Measurements from ENCODE around the gene SLC38A3.

SLC38A3 gene

GRCh38 chr3:50263478-50264382 is 58.7 kb downstream of the SLC38A3 start:
- Mint-ChIP-seq H3K4me1 (ENCODE audit: low read depth) (peaks cover 4% of the 10 kb centered on the region), H3K27me3 (peaks cover 15% of the 10 kb centered on the region), H3K9me3 (no peaks in the 10 kb centered on the region), H3K4me3 (no peak overlapping the region), H3K36me3 (ENCODE audit: low read depth) (no peaks in the 10 kb centered on the region), H3K27ac (no peak overlapping the region)

GRCh38 chr3:50264383-50264963 is 59.4 kb downstream of the SLC38A3 start:
- H3K4me3 Mint-ChIP-seq, result no peak overlapping the region
- peaks cover 16% of the 10 kb centered on the region for H3K27me3 Mint-ChIP-seq
- no peaks in the 10 kb centered on the region for H3K36me3 Mint-ChIP-seq (ENCODE audit: low read depth)
- no peaks in the 10 kb centered on the region for H3K9me3 Mint-ChIP-seq
- peaks cover 4% of the 10 kb centered on the region for H3K4me1 Mint-ChIP-seq (ENCODE audit: low read depth)
- no peak overlapping the region for H3K27ac Mint-ChIP-seq

GRCh38 chr3:50264964-50265485 is 60.0 kb downstream of the SLC38A3 start:
- Mint-ChIP-seq H3K4me3 (no peak overlapping the region), H3K9me3 (no peaks in the 10 kb centered on the region), H3K27me3 (peaks cover 16% of the 10 kb centered on the region)

GRCh38 chr3:50265571-50265970 is 60.5 kb downstream of the SLC38A3 start:
- H3K27ac Mint-ChIP-seq, result no peak overlapping the region
- no peaks in the 10 kb centered on the region for H3K9me3 Mint-ChIP-seq
- no peaks in the 10 kb centered on the region for H3K4me1 Mint-ChIP-seq (ENCODE audit: low read depth)
- no peaks in the 10 kb centered on the region for H3K36me3 Mint-ChIP-seq (ENCODE audit: low read depth)
- peaks cover 16% of the 10 kb centered on the region for H3K27me3 Mint-ChIP-seq
- H3K4me3 Mint-ChIP-seq, result no peak overlapping the region

More at GRCh38 chr3:50264964-50265485, 60.0 kb downstream of the SLC38A3 start:
- Mint-ChIP-seq H3K36me3 (ENCODE audit: low read depth) (no peaks in the 10 kb centered on the region), H3K27ac (no peak overlapping the region), H3K4me1 (ENCODE audit: low read depth) (no peaks in the 10 kb centered on the region)

GRCh38 chr3:50266017-50266416 is 60.9 kb downstream of the SLC38A3 start:
- H3K27me3 Mint-ChIP-seq, result peaks cover 16% of the 10 kb centered on the region

GRCh38 chr3:50266836-50267235 is 61.8 kb downstream of the SLC38A3 start:
- peaks cover 16% of the 10 kb centered on the region for H3K27me3 Mint-ChIP-seq
- no peaks in the 10 kb centered on the region for H3K4me1 Mint-ChIP-seq (ENCODE audit: low read depth)
- no peak overlapping the region for H3K4me3 Mint-ChIP-seq
- H3K27ac Mint-ChIP-seq, result no peak overlapping the region
- no peaks in the 10 kb centered on the region for H3K9me3 Mint-ChIP-seq
- no peaks in the 10 kb centered on the region for H3K36me3 Mint-ChIP-seq (ENCODE audit: low read depth)

More at GRCh38 chr3:50266017-50266416, 60.9 kb downstream of the SLC38A3 start:
- Mint-ChIP-seq H3K4me1 (ENCODE audit: low read depth) (no peaks in the 10 kb centered on the region), H3K9me3 (no peaks in the 10 kb centered on the region), H3K36me3 (ENCODE audit: low read depth) (no peaks in the 10 kb centered on the region), H3K4me3 (no peak overlapping the region), H3K27ac (no peak overlapping the region)

GRCh38 chr3:50267280-50267913 is 62.3 kb downstream of the SLC38A3 start:
- Mint-ChIP-seq H3K4me3 (no peak overlapping the region), H3K27me3 (peaks cover 16% of the 10 kb centered on the region), H3K36me3 (ENCODE audit: low read depth) (no peaks in the 10 kb centered on the region), H3K9me3 (no peaks in the 10 kb centered on the region), H3K4me1 (ENCODE audit: low read depth) (no peaks in the 10 kb centered on the region), H3K27ac (no peak overlapping the region)

- Mint-ChIP-seq H3K27me3 (peaks cover 21% of the 10 kb centered on the region), H3K4me3 (no peak overlapping the region), H3K4me1 (ENCODE audit: low read depth) (peaks cover 5% of the 10 kb centered on the region)
Observed at GRCh38 chr3:50268276-50268675, 63.2 kb downstream of the SLC38A3 start.

GRCh38 chr3:50268703-50269451 is 63.8 kb downstream of the SLC38A3 start, which contains the start of gene SEMA3B:
Gene SEMA3B (plus strand): TSS chr3:50269147. CDS start chr3:50269241, 94 bp downstream.
- no peaks in the 10 kb centered on the region for H3K36me3 Mint-ChIP-seq (ENCODE audit: low read depth)
- H3K9me3 Mint-ChIP-seq, result no peaks in the 10 kb centered on the region
- H3K4me1 Mint-ChIP-seq (ENCODE audit: low read depth), result peaks cover 7% of the 10 kb centered on the region
- no peak within 1 kb of the TSS for H3K27ac Mint-ChIP-seq
- H3K27me3 Mint-ChIP-seq, result peaks cover 23% of the 10 kb centered on the region
- H3K4me3 Mint-ChIP-seq, result no peak within 1 kb of the TSS

More at GRCh38 chr3:50268276-50268675, 63.2 kb downstream of the SLC38A3 start:
- H3K27ac Mint-ChIP-seq, result no peak overlapping the region
- no peaks in the 10 kb centered on the region for H3K36me3 Mint-ChIP-seq (ENCODE audit: low read depth)
- no peaks in the 10 kb centered on the region for H3K9me3 Mint-ChIP-seq

- H3K4me3 Mint-ChIP-seq, result no peak overlapping the region
- peaks cover 29% of the 10 kb centered on the region for H3K27me3 Mint-ChIP-seq
- peaks cover 12% of the 10 kb centered on the region for H3K4me1 Mint-ChIP-seq (ENCODE audit: low read depth)
- H3K27ac Mint-ChIP-seq, result no peak overlapping the region
- H3K36me3 Mint-ChIP-seq (ENCODE audit: low read depth), result no peaks in the 10 kb centered on the region
- no peaks in the 10 kb centered on the region for H3K9me3 Mint-ChIP-seq
Observed at GRCh38 chr3:50269460-50269859, 64.4 kb downstream of the SLC38A3 start.

- Mint-ChIP-seq H3K4me1 (ENCODE audit: low read depth) (peaks cover 17% of the 10 kb centered on the region), H3K27ac (no peak overlapping the region), H3K27me3 (peaks cover 34% of the 10 kb centered on the region), H3K9me3 (no peaks in the 10 kb centered on the region), H3K36me3 (ENCODE audit: low read depth) (no peaks in the 10 kb centered on the region), H3K4me3 (no peak overlapping the region)
Observed at GRCh38 chr3:50269977-50270413, 64.9 kb downstream of the SLC38A3 start.

GRCh38 chr3:50270422-50271224 is 65.6 kb downstream of the SLC38A3 start:
- Mint-ChIP-seq H3K27me3 (peaks cover 39% of the 10 kb centered on the region), H3K27ac (no peak overlapping the region), H3K9me3 (no peaks in the 10 kb centered on the region), H3K4me1 (ENCODE audit: low read depth) (peaks cover 23% of the 10 kb centered on the region), H3K36me3 (ENCODE audit: low read depth) (no peaks in the 10 kb centered on the region), H3K4me3 (no peak overlapping the region)

Data from stimulated activated naive CD8-positive, alpha-beta T cell treated with anti-CD3 and anti-CD28 coated beads, Interleukin-15, Interleukin-2, amounts not matched to agents 100 ng/mL and 50 ng/mL, for 24 hours (primary cell).